GM23248 (cell line): ENCODE results near the gene GARNL3.

Experiments used
- EZH2 ChIP-seq: fragments of 200-600 bp; sonication (generic); IDR thresholded peaks from 2 replicates; pipeline ENCODE4 v1.6.1; 2018; ENCODE audit warnings: antibody characterized with exemption, mild to moderate bottlenecking; ENCODE audit not compliant: insufficient read depth, poor library complexity, severe bottlenecking
- EZH2phosphoT487 ChIP-seq: fragments of 200-600 bp; sonication (generic); IDR thresholded peaks from 2 replicates; pipeline ENCODE4 v1.6.1; 2018; ENCODE audit warnings: antibody characterized with exemption, moderate library complexity, mild to moderate bottlenecking, low read depth; ENCODE audit not compliant: insufficient read depth

GRCh38 chr9:127282611-127283010 lies 18.0 kb downstream of the GARNL3 start:
- no peak for TF ChIP-seq EZH2
- no peak for TF ChIP-seq EZH2phosphoT487
